ENCODE data around the gene SLC28A1.

The SLC28A1 gene

GRCh38 chr15:84886211-84886983, 1.9 kb downstream of the SLC28A1 start:
- no peak for DNase-seq (ENCODE audit: low read depth)

GRCh38 chr15:84886984-84887299, 2.5 kb downstream of the SLC28A1 start:
- no peak for DNase-seq (ENCODE audit: low read depth)

GRCh38 chr15:84887938-84888337, 3.5 kb downstream of the SLC28A1 start:
- no peak for DNase-seq (ENCODE audit: low read depth)

GRCh38 chr15:84888639-84889038, 4.2 kb downstream of the SLC28A1 start:
- DNase-seq (ENCODE audit: low read depth), result no peak

GRCh38 chr15:84889313-84889990, 5.0 kb downstream of the SLC28A1 start:
- DNase-seq (ENCODE audit: low read depth), result no peak

GRCh38 chr15:84889991-84890669, 5.7 kb downstream of the SLC28A1 start:
- DNase-seq (ENCODE audit: low read depth), result no peak

- no peak for DNase-seq (ENCODE audit: low read depth)
Observed at GRCh38 chr15:84890670-84891162, 6.3 kb downstream of the SLC28A1 start.

- DNase-seq (ENCODE audit: low read depth), result no peak
Observed at GRCh38 chr15:84891339-84891738, 6.9 kb downstream of the SLC28A1 start.

GRCh38 chr15:84892786-84893307, 8.4 kb downstream of the SLC28A1 start:
- no peak for DNase-seq (ENCODE audit: low read depth)

- DNase-seq (ENCODE audit: low read depth), result no peak
Observed at GRCh38 chr15:84893607-84894006, 9.1 kb downstream of the SLC28A1 start.

- no peak for DNase-seq (ENCODE audit: low read depth)
Observed at GRCh38 chr15:84894736-84895425, 10.4 kb downstream of the SLC28A1 start.

- DNase-seq (ENCODE audit: low read depth), result no peak
Observed at GRCh38 chr15:84898761-84899160, 14.3 kb downstream of the SLC28A1 start.

- DNase-seq (ENCODE audit: low read depth), result no peak
Observed at GRCh38 chr15:84899750-84900149, 15.3 kb downstream of the SLC28A1 start.

GRCh38 chr15:84901540-84901939, 17.1 kb downstream of the SLC28A1 start:
- DNase-seq (ENCODE audit: low read depth), result no peak

- no peak for DNase-seq (ENCODE audit: low read depth)
Observed at GRCh38 chr15:84903751-84904150, 19.3 kb downstream of the SLC28A1 start.

- no peak for DNase-seq (ENCODE audit: low read depth)
Observed at GRCh38 chr15:84904419-84904818, 20.0 kb downstream of the SLC28A1 start.

- DNase-seq (ENCODE audit: low read depth), result no peak
Observed at GRCh38 chr15:84905016-84905916, 20.8 kb downstream of the SLC28A1 start.

GRCh38 chr15:84907731-84908130, 23.3 kb downstream of the SLC28A1 start:
- no peak for DNase-seq (ENCODE audit: low read depth)

GRCh38 chr15:84908564-84908963, 24.1 kb downstream of the SLC28A1 start:
- no peak for DNase-seq (ENCODE audit: low read depth)

GRCh38 chr15:84909029-84909428, 24.6 kb downstream of the SLC28A1 start:
- DNase-seq (ENCODE audit: low read depth), result no peak

- DNase-seq (ENCODE audit: low read depth), result no peak
Observed at GRCh38 chr15:84909782-84910181, 25.3 kb downstream of the SLC28A1 start.
